Ectodermal cell (in vitro differentiated cells): ENCODE results near the gene VTI1A.

Source experiments
- H3K27ac ChIP-seq: 2 replicates; pipeline ENCODE4 v1.7.0; 2013; ENCODE audit warnings: mild to moderate bottlenecking, low read depth, low read length; ENCODE audit not compliant: insufficient read depth, poor library complexity, severe bottlenecking
- H3K27me3 ChIP-seq: 2 replicates; pipeline ENCODE4 v1.7.0; 2013; ENCODE audit warnings: mild to moderate bottlenecking, low read length; ENCODE audit not compliant: insufficient read depth, control insufficient read depth, poor library complexity, severe bottlenecking
- H3K36me3 ChIP-seq: one replicate; pipeline ENCODE4 v1.7.0; 2013; ENCODE audit warnings: low read length; ENCODE audit not compliant: control insufficient read depth, insufficient read depth
- H3K4me1 ChIP-seq: one replicate; pipeline ENCODE4 v1.7.0; 2013; ENCODE audit warnings: low read length; ENCODE audit not compliant: control insufficient read depth, insufficient read depth
- H3K4me3 ChIP-seq: 2 replicates; pipeline ENCODE4 v1.7.0; 2013; ENCODE audit warnings: low read depth, low read length, control low read depth; ENCODE audit not compliant: insufficient read depth
- H3K9me3 ChIP-seq: 2 replicates; pipeline ENCODE4 v1.7.0; 2013; ENCODE audit warnings: mild to moderate bottlenecking, low read length, moderate library complexity; ENCODE audit not compliant: control insufficient read depth
- WGBS, 2 experiments: methylation state at CpG; one replicate each; pipeline ENCODE4 v1.1.7; 2013; ENCODE audit warnings: missing lambda C conversion rate in 2 of 2; 5-methylcytosine and 5-hydroxymethylcytosine counted together

Gene VTI1A

DNA sequence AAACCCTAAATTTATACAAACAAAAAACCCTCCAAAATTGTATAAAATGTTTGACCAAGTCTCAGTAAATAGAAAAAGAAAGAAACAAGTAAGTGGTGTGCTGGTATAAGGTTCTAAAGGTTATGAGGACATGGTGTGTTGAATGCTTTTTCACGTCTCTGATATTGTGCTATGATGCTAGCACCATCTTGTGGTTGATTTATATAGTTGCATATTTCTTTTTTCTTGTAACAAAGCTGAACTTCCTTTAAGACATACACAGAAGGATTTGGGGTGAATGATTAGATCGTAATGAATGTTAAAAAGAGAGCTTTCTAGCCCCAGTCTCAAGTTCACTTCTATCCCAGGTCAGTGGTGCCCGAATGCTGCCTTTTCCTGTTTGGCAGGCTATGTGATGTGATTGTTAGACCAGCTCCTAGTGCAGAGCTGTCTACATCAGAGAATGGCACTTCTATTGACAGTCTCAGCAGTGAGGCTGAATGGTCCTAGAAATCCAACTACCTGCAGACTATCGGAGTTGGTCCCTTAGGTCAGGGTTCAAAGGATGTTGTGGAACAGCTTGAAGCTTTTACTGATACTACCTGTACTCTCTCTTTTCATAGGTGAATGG is 25.0 kb downstream of the VTI1A start:
- H3K4me3 ChIP-seq = no peak overlapping the region
- H3K27ac ChIP-seq = no peak overlapping the region
- WGBS, 2 experiments = 48 to 51% methylated on average over 3 to 4 of the region's 4 CpGs
- H3K4me1 ChIP-seq = no peaks in the 10 kb centered on the region
- no peaks in the 10 kb centered on the region for H3K36me3 ChIP-seq
- no peaks in the 10 kb centered on the region for H3K9me3 ChIP-seq
- no peaks in the 10 kb centered on the region for H3K27me3 ChIP-seq

DNA sequence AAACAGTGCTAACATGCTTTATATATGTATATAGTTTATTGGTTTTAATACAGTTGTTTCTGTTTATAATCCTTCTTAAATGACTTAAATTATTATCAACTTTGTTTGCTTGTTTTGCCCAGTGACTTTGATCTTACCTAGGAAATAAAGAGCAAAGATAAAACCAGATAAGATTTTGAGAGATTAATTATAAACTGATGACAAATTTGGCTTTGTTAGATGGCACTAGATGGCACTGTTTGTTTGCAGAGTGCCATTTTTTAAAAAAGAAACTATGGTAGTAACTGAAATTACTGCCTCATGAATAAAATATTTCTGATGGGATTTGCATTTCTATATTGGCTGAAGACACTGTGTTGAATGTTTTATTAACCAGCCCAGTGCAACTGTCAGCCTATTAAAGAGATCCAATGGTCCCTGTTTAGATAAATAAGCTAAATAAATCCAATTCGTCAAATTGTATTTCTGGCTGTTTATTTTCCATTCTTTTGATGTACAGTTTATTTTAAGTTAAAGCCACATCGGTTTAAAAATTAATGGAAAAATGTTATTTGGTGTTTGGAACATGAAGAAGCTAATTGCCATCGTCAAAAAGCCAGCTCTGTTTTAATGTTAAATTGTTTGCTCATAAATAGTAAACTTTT is 28.7 kb downstream of the VTI1A start:
- 88 to 92% methylated on average over 3 of the region's 3 CpGs for WGBS, 2 experiments
- Histone ChIP-seq H3K27ac (no peak overlapping the region), H3K4me1 (no peaks in the 10 kb centered on the region), H3K4me3 (no peak overlapping the region), H3K9me3 (no peaks in the 10 kb centered on the region), H3K27me3 (no peaks in the 10 kb centered on the region), H3K36me3 (no peaks in the 10 kb centered on the region)

DNA sequence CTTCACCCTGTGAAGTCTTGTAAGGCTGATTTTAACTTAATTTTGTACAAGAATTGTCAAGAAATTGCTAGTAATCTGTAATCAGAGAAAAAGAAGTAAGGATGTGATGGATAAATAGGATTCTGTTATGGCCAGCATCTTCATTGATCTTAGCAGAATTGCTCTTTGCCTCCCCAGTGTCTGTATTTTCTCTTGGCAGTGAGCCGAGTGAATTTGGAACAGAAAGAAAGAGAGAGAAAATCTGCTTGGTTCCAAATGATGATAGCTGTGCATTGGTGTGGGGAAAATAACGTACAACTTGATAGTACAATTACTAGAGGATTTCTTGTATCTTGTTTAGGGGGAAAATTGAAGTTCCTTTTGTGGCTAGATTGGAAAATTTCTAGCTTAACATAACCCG is 34.6 kb downstream of the VTI1A start:
- no peak overlapping the region for H3K27ac ChIP-seq
- no peaks in the 10 kb centered on the region for H3K27me3 ChIP-seq
- H3K4me1 ChIP-seq = no peaks in the 10 kb centered on the region
- H3K9me3 ChIP-seq = no peaks in the 10 kb centered on the region
- H3K36me3 ChIP-seq = no peaks in the 10 kb centered on the region
- WGBS, 2 experiments = 95 to 98% methylated on average over 2 of the region's 3 CpGs
- no peak overlapping the region for H3K4me3 ChIP-seq

DNA sequence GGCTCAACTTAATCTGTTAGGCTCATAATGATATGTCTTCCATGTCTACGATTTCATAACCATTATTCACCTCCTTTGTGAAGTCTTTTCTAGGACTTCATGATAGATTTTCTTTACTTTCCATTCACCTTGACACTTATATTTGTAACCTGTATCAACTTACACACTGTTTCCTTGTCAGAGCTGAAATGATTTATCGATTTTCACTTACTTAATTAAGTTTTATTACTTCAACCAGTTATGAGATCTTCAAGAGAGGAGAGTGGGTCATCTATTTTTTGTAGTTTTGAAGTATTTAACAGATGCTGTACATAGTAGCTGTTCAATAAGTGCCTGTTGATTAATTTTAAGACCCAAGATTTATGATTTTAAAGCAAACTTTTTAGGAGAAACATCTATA is 37.4 kb downstream of the VTI1A start:
- Histone ChIP-seq H3K36me3 (no peaks in the 10 kb centered on the region), H3K9me3 (no peaks in the 10 kb centered on the region)
- WGBS, 2 experiments = 67 to 93% methylated on average over 1 of the region's 2 CpGs

DNA sequence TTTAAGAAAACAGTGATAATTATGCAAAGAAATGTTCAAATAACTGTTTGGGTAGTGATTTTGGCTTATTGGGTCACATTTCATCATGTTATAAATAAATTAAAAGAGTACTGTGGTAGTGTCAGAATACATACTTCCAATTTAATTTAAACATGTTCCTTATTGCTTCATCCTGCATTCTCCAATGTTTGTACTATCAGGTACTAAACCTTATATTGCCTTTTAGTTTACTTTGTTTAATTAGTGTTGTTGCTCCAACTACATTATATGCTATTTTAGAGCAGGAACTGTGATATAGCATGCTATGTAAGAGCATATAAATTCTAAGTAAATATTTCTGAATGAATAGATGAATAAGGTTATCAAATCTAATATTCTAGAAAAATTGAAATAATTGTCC is 40.9 kb downstream of the VTI1A start:
- H3K9me3 ChIP-seq = no peaks in the 10 kb centered on the region
- no peaks in the 10 kb centered on the region for H3K4me1 ChIP-seq
- no peaks in the 10 kb centered on the region for H3K36me3 ChIP-seq
- H3K4me3 ChIP-seq = no peak overlapping the region
- no peak overlapping the region for H3K27ac ChIP-seq
- no peaks in the 10 kb centered on the region for H3K27me3 ChIP-seq

More for the DNA sequence above, 37.4 kb downstream of the VTI1A start:
- no peaks in the 10 kb centered on the region for H3K4me1 ChIP-seq
- H3K27ac ChIP-seq = no peak overlapping the region
- no peak overlapping the region for H3K4me3 ChIP-seq
- no peaks in the 10 kb centered on the region for H3K27me3 ChIP-seq

DNA sequence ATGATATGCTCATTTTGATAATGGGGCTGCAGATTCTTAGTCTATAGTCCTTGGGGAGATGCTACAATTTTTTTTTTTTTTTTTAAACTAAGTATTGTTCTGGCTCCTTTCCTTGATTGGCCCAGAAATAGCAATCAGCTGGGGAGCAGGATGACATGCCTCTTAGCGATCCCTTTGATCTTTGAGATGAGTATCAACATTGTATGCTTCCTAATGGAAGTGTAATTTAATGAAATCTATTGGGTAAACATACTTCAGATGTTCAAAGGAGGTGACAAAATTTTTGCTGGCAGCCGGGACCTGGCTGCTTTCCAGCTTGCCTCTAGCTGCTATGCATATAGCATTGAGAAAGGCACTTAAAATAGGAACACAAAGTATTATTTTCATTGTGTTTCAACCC is 43.5 kb downstream of the VTI1A start:
- Histone ChIP-seq H3K27ac (no peak overlapping the region), H3K9me3 (no peaks in the 10 kb centered on the region), H3K4me1 (no peaks in the 10 kb centered on the region), H3K4me3 (no peak overlapping the region), H3K27me3 (no peaks in the 10 kb centered on the region), H3K36me3 (no peaks in the 10 kb centered on the region)
- WGBS, 2 experiments = 87% methylated on average over 2 of the region's 2 CpGs

DNA sequence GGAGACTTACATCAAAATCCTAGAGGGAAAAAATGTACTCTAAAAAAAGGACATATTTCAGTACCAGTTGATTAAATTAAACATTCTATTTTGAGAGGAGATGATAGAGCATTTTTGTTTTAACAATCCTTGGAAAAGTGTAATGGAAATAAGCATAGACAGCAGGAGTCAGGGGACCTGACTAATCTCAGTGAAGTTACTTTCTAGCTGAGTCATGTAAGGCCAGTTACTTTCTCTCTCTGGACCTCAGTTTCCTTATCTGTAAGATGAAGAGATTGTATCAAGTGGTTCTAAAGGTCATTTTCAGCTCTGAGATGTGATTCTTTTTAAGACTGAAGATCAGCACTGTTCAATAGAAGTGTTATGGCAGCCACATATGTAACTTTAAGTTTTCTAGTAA is 44.1 kb downstream of the VTI1A start:
- no peaks in the 10 kb centered on the region for H3K4me1 ChIP-seq
- H3K9me3 ChIP-seq = no peaks in the 10 kb centered on the region
- no peaks in the 10 kb centered on the region for H3K27me3 ChIP-seq
- H3K36me3 ChIP-seq = no peaks in the 10 kb centered on the region
- no peak overlapping the region for H3K27ac ChIP-seq
- H3K4me3 ChIP-seq = no peak overlapping the region

DNA sequence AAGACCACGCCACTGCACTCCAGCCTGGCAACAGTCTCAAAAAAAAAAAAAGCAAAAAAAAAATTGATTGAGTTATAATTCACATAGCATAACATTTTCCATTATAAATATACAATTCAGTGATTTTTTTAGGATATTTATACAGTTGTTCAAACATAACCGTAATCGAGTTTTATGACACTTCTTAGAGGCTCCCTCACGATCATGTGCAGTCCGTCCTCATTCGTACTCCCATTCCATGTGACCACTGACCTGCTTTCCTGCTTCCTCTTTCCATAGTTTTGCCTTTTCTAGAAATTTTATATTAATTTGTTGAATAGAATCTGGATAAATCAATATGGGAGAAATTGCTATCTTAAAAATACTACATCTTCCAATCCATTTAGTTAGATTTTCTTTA is 45.7 kb downstream of the VTI1A start:
- 85 to 96% methylated on average over 5 to 6 of the region's 6 CpGs for WGBS, 2 experiments

DNA sequence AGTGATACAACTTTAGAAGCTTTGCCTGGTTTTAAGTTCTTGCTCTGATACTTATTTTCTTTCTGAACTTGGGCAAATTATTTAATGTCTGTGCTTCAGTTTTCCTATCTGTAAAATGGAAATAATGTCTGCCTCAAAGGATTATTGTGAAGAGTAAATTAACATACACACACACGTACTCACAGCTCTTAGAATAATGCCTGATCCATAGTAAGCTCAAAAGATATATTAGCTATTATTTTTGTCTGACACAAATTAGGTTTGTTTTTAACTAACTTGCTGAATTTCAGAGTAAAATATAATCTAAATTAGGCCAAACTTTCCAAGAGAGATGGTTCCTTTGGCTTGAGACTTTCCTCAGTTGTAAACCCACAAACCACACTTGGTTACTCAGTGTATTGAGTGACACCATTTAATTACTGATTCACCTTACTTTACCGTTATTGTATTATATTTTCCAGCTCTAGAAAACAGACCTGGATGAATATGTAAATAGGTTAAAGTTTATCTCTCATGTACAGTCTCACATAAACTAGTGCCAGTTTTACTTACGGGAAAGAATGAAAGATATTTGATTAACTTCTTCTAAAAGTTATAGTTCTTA is 50.4 kb downstream of the VTI1A start:
- no CpG with 5 or more reads among the region's 3 CpGs for WGBS, 2 experiments
- no peaks in the 10 kb centered on the region for H3K36me3 ChIP-seq
- no peaks in the 10 kb centered on the region for H3K27me3 ChIP-seq
- no peaks in the 10 kb centered on the region for H3K4me1 ChIP-seq
- H3K4me3 ChIP-seq = no peak overlapping the region
- no peak overlapping the region for H3K27ac ChIP-seq
- H3K9me3 ChIP-seq = no peaks in the 10 kb centered on the region

More for the DNA sequence above, 45.7 kb downstream of the VTI1A start:
- H3K9me3 ChIP-seq = no peaks in the 10 kb centered on the region
- H3K36me3 ChIP-seq = no peaks in the 10 kb centered on the region
- no peaks in the 10 kb centered on the region for H3K4me1 ChIP-seq
- no peak overlapping the region for H3K4me3 ChIP-seq
- H3K27me3 ChIP-seq = no peaks in the 10 kb centered on the region
- no peak overlapping the region for H3K27ac ChIP-seq

DNA sequence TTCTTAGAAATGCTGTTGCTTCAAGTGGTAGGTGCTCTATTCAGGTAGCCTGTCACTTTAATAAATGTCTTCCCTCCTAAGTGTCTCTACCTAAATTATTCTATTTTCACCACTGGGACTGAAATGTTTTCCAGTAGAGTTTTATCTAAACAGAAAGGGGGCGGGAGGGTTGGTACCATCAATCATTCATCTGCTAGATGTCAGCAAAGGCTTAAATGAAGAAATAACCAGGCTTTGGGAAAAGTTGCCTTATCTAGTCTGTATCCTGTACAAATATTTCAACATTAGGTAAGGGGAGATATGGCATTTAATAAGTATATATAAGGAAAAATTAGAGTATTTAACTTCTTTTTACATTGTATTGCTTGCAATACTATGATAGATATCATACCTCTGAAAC is 51.8 kb downstream of the VTI1A start:
- Histone ChIP-seq H3K4me3 (no peak overlapping the region), H3K27me3 (no peaks in the 10 kb centered on the region), H3K9me3 (no peaks in the 10 kb centered on the region), H3K27ac (no peak overlapping the region), H3K36me3 (no peaks in the 10 kb centered on the region), H3K4me1 (no peaks in the 10 kb centered on the region)
- WGBS, 2 experiments = 86 to 93% methylated on average over 1 of the region's 1 CpG
